WTC11 (cell line): ENCODE results near the gene TTLL11.

Experiments
- KAT7 ChIP-seq: sonication (generic); formaldehyde crosslinking; IDR thresholded peaks from 2 replicates; pipeline ENCODE4 v1.8.1; 2023; ENCODE audit warnings: missing genetic modification reagents, mild to moderate bottlenecking, borderline replicate concordance
- MYBL2 ChIP-seq: sonication (generic); formaldehyde crosslinking; IDR thresholded peaks from 2 replicates; pipeline ENCODE4 v1.8.1; 2023; ENCODE audit warnings: mild to moderate bottlenecking, moderate library complexity, missing genetic modification reagents
- SMAD3 ChIP-seq: sonication (generic); formaldehyde crosslinking; IDR thresholded peaks from 2 replicates; pipeline ENCODE4 v1.8.0; 2022; ENCODE audit warnings: missing genetic modification reagents, mild to moderate bottlenecking, borderline replicate concordance
- TEAD1 ChIP-seq: sonication (generic); formaldehyde crosslinking; IDR thresholded peaks from 2 replicates; pipeline ENCODE4 v1.8.0; 2022; ENCODE audit warnings: mild to moderate bottlenecking, missing genetic modification reagents
- USF1 ChIP-seq: sonication (generic); formaldehyde crosslinking; IDR thresholded peaks from 2 replicates; pipeline ENCODE4 v1.8.0; 2022; ENCODE audit warnings: mild to moderate bottlenecking, missing genetic modification reagents
- ZNF138 ChIP-seq: sonication (generic); formaldehyde crosslinking; conservative IDR thresholded peaks from 2 replicates; pipeline ENCODE4 v1.8.1; 2022; ENCODE audit warnings: mild to moderate bottlenecking, moderate library complexity, missing genetic modification reagents
- ZNF232 ChIP-seq: sonication (generic); formaldehyde crosslinking; IDR thresholded peaks from 2 replicates; pipeline ENCODE4 v1.8.0; 2022; ENCODE audit warnings: mild to moderate bottlenecking, missing genetic modification reagents
- ZNF281 ChIP-seq: sonication (generic); formaldehyde crosslinking; IDR thresholded peaks from 2 replicates; pipeline ENCODE4 v1.8.0; 2023; ENCODE audit warnings: mild to moderate bottlenecking, missing genetic modification reagents
- TF ChIP-seq, protein P1 (sequence below): fragments of 200-600 bp; IDR thresholded peaks from 2 replicates; pipeline ENCODE4 v1.8.0; 2022; ENCODE audit warnings: antibody characterized with exemption
- TF ChIP-seq, protein P2 (sequence below): sonication (generic); formaldehyde crosslinking; IDR thresholded peaks from 2 replicates; pipeline ENCODE4 v1.8.0; 2022; ENCODE audit warnings: mild to moderate bottlenecking, missing genetic modification reagents
- TF ChIP-seq, protein P3 (sequence below): sonication (generic); formaldehyde crosslinking; IDR thresholded peaks from 2 replicates; pipeline ENCODE4 v1.8.1; 2023; ENCODE audit warnings: mild to moderate bottlenecking, missing genetic modification reagents
- TF ChIP-seq, protein P4 (sequence below): sonication (generic); formaldehyde crosslinking; IDR thresholded peaks from 2 replicates; pipeline ENCODE4 v1.8.1; 2023; ENCODE audit warnings: mild to moderate bottlenecking, moderate library complexity, missing genetic modification reagents

DNA sequence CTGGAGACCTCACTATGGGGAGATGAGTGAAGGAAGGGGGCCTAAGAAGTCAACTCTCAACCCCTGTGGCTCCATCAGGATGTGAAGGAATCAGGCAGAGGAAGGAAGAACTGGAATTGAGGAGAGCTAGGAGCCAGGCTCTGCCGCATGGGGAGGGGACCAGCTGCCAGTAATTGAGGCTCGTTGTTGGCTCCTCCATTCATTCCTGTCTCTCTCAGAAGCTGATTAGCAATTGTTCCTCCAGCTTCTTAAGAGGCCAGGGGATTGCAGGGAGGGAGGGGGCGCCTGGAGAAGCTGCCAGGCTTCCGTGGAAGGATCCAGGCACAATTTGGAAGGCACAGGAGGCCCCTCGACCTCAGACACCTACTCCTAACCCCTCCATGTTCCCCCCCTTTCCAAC, 20.5 kb upstream of the TTLL11 start:
- TF ChIP-seq ZNF232 (CRISPR knock-in tag) (no peak), KAT7 (CRISPR knock-in tag) (no peak), ZNF138 (CRISPR knock-in tag) (no peak), ZNF281 (CRISPR knock-in tag) (no peak), SMAD3 (CRISPR knock-in tag) (no peak), USF1 (CRISPR knock-in tag) (no peak), TEAD1 (CRISPR knock-in tag) (no peak), MYBL2 (CRISPR knock-in tag) (no peak)
- TF ChIP-seq, protein P1, sequence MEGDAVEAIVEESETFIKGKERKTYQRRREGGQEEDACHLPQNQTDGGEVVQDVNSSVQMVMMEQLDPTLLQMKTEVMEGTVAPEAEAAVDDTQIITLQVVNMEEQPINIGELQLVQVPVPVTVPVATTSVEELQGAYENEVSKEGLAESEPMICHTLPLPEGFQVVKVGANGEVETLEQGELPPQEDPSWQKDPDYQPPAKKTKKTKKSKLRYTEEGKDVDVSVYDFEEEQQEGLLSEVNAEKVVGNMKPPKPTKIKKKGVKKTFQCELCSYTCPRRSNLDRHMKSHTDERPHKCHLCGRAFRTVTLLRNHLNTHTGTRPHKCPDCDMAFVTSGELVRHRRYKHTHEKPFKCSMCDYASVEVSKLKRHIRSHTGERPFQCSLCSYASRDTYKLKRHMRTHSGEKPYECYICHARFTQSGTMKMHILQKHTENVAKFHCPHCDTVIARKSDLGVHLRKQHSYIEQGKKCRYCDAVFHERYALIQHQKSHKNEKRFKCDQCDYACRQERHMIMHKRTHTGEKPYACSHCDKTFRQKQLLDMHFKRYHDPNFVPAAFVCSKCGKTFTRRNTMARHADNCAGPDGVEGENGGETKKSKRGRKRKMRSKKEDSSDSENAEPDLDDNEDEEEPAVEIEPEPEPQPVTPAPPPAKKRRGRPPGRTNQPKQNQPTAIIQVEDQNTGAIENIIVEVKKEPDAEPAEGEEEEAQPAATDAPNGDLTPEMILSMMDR: no peak
- TF ChIP-seq, protein P2, sequence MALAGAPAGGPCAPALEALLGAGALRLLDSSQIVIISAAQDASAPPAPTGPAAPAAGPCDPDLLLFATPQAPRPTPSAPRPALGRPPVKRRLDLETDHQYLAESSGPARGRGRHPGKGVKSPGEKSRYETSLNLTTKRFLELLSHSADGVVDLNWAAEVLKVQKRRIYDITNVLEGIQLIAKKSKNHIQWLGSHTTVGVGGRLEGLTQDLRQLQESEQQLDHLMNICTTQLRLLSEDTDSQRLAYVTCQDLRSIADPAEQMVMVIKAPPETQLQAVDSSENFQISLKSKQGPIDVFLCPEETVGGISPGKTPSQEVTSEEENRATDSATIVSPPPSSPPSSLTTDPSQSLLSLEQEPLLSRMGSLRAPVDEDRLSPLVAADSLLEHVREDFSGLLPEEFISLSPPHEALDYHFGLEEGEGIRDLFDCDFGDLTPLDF (CRISPR knock-in tag): no peak
- TF ChIP-seq, protein P3, sequence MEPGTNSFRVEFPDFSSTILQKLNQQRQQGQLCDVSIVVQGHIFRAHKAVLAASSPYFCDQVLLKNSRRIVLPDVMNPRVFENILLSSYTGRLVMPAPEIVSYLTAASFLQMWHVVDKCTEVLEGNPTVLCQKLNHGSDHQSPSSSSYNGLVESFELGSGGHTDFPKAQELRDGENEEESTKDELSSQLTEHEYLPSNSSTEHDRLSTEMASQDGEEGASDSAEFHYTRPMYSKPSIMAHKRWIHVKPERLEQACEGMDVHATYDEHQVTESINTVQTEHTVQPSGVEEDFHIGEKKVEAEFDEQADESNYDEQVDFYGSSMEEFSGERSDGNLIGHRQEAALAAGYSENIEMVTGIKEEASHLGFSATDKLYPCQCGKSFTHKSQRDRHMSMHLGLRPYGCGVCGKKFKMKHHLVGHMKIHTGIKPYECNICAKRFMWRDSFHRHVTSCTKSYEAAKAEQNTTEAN (CRISPR knock-in tag): no peak
- TF ChIP-seq, protein P4, sequence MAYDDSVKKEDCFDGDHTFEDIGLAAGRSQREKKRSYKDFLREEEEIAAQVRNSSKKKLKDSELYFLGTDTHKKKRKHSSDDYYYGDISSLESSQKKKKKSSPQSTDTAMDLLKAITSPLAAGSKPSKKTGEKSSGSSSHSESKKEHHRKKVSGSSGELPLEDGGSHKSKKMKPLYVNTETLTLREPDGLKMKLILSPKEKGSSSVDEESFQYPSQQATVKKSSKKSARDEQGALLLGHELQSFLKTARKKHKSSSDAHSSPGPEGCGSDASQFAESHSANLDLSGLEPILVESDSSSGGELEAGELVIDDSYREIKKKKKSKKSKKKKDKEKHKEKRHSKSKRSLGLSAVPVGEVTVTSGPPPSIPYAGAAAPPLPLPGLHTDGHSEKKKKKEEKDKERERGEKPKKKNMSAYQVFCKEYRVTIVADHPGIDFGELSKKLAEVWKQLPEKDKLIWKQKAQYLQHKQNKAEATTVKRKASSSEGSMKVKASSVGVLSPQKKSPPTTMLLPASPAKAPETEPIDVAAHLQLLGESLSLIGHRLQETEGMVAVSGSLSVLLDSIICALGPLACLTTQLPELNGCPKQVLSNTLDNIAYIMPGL (CRISPR knock-in tag): no peak
